Eye (tissue), 1 donor: ENCODE data around the gene EID1.
"Not testable (repeated sequence)": the region's sequence is repeated elsewhere in the genome, so short reads cannot be mapped to it uniquely, and the experiment has no call there.

Experiments
- DNase-seq: peaks from one replicate; pipeline ENCODE4 v3.0.0-alpha.2; 2015

The EID1 gene

DNA sequence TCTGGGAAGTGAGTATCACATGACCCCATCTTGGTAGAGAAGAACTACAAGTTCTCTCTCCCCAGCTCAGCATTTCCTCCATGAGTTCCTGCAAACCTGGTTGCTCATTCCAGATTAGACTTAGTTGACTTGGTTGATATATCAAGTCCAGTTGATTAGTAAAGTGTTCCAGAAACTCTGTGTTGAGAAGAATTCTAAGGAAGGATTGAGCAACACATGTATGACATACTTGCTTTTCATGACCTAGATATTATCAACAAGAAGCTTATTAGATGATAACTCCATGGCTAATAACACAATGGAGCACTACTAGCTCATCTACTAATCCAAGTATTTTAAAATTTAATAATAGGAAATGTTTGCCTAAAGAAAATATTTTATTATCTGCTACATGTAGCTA, 6.4 kb upstream of the EID1 start:
- DNase-seq: no peak

- DNase-seq: no peak
These were observed 5.3 kb upstream of the EID1 start for GRCh38 chr15:48872632-48873031.

- DNase-seq: no peak
These were observed 2.5 kb upstream of the EID1 start for GRCh38 chr15:48875241-48875960.

DNA sequence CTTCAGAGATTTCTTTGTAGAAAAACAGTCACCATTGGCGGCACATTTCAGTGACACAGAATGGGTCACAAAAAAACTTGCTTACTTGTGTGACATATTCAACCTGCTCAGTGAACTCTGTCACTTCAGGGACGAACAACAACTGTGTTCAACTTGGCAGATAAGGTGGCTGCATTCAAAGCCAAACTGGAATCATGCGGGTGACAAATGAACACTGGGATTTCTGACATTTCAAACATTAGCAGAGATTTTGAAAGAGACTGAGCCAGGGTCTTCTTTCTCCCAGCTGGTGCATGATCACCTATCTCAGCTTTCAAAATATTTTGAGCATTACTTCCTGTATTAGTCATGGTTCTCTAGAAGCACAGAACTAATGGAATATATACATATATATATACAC, 1.9 kb upstream of the EID1 start:
- no peak for DNase-seq

- no peak for DNase-seq
These were observed 2.2 kb downstream of the EID1 start for GRCh38 chr15:48880070-48880634.

DNA sequence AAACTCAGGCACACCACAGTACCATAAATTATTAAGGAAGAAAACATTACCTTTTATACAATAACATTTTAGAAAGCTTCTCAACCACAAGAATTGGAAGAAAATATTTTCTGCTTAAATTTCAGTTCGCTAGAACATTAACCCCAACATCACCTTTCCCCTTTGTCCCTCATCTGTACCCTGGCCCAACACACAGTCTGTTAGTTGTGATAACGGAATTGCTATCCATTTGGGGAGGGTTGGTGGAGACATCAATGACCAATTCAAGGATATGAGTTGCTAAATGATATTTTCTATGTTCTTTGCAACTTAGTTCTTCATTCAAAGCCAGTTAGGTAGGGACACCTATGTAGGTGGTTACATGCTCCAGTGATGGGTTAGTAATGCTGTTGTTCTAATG, 5.8 kb downstream of the EID1 start:
- DNase-seq: no peak

DNA sequence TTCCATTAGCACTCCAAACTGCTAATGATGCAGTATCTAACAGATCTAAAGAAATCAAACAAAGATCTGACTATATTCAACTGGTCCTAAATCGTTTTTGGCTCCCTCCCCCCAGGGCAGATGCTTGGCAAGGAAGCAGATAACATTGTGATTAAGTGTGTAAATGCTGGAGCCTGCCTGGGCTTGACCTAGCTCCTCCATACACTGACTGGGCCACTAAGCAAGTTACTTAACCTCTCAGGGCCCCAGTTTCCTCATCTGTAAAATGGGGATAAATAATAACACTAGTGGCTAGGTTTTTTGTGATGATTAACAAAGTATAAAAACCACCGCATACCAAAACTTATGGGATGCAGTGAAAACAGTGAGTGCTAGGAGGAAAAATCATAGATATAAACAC, 9.2 kb downstream of the EID1 start:
- no peak for DNase-seq

- DNase-seq: no peak
These were observed 10.3 kb downstream of the EID1 start for GRCh38 chr15:48888191-48888590.

DNA sequence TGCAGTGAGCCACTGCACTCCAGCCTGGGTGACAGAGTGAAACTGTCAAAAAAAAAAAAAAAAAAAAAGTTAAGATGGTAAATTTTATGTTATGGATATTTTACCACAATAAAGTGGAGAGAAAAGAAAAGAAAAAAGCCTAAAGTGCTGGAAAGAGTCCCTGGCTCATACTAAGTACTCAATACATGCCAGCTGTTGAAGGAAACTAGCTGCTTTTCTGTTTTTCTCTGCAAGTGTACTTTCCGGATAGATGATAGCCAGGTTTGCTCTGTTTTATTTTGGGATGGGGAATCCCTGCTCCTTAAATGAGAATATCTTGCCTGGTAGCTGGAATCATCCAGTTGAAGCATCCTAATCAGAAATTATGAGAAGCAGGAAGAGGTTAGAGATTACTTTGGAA, 10.9 kb downstream of the EID1 start:
- DNase-seq: no peak

- no peak for DNase-seq
These were observed 12.0 kb downstream of the EID1 start for GRCh38 chr15:48889925-48890324.

DNA sequence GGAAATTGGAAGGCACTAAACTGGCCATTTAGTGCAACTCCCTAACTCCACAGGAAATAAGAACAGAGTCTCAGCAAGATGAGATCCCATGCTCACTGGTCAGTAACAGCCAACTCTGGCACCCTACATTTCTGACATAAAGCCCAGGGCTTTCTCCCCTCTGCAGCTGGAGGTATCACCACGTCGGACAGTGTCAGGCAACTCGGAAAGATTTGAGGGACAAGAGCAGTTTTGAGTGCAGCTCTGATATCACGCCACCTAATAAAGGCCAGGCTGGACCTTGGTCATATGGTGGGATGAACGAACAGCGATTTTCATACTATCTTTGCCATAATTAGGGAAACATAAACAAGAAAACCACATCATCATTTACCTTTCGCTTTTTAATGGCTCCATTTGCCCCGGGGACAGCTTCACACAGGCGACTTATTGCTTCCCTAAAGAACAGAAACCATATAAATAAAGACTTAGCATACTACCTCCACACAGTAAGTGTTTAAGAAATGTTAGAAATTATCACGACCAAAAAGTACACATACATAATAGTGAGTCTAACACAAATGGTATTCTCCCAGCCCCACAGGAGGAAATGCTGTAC, 12.5 kb downstream of the EID1 start:
- DNase-seq: no peak

DNA sequence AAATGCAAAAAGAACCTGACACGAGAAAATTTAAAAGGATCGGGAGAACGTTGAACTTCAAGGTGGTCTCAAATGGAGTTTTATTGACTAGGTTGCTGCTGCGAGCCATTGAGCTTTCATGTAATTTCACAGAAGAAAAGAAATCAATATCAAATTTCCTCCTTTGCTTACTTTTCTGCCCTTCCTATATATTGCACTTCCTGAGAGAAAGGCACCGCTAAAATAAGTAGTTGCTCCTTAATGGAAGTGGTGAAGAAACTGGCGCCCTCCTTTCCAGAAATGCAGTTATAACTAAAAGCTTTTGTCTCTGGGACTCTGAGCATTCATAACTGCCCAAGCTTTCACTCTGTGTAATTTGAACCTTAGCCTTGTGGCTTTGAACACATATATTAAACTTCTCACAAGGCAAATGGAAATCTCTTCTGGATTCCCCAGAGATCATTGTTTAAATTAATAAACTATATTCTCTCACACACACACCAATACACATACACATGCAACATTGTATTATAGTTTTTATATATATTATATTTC, 13.4 kb downstream of the EID1 start:
- no peak for DNase-seq

- no peak for DNase-seq
These were observed 15.4 kb downstream of the EID1 start for GRCh38 chr15:48893311-48893710.

DNA sequence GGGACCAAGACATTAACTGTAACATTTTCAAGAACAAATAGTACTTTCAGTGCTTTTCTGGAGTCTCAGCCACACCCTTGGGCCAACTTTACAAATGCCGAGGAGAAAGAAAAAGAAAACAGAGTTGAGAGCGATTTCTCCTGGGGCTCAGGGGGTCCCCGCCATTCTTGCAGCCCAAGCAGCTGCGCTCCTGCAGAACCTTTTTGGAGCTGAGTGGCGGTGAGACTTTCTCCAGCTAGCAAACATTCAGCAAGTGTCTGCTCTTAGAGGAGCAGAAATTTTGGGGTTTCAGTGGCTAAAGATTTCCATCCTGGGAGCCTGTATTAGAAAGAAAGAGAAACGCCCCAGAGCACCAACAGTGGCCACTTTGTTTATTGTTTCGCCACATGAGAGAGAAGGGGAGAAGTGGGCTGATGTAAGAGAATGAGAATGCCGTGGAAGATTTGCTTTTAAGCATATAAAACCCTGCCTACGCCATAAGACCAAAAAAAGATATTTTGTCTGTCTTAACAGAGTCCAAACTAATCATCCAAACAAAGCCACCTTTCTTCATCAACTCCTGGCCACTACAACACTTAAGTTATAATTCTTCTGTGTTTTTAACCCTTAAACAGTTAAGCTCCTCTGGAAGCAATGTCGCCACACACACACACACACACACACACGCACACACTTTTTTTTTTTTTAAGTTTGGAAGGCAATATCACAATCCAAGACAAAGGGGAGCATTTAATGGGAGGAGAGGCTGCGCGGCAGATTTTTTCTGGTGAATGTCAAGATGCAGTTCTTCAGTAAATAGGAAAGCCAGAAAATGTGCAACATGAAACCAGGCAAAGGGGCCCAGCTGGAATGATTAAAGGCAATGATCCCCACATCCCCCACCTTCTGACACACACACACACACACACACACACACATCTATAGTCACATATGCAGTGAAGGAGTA, 19.2 kb downstream of the EID1 start:
- DNase-seq: peak; percentile 70

GRCh38 chr15:48898032-48898431, 20.1 kb downstream of the EID1 start:
- DNase-seq: no peak

GRCh38 chr15:48898446-48898845, 20.5 kb downstream of the EID1 start:
- DNase-seq: no peak

- no peak for DNase-seq
These were observed 21.9 kb downstream of the EID1 start for GRCh38 chr15:48899793-48900192.

DNA sequence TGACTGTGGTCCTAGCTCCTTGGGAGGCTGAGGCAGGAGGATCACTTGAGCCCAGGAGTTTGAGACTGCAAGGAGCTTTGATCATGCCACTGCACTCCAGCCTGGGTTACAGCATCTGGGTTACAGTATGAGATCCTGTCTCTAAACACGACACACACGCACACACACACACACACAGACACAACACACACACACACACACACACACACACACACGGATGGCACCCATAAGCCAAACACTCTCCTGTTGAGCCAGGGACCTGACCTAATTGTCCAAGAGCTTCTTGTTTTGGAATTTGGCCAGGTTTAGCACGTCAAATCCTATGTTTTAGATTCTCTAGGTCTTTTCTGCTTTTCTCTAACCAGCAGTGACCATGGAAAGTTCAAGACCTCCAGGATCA, 26.8 kb downstream of the EID1 start:
- no peak for DNase-seq

GRCh38 chr15:48905216-48905615, 27.3 kb downstream of the EID1 start:
- DNase-seq: no peak

DNA sequence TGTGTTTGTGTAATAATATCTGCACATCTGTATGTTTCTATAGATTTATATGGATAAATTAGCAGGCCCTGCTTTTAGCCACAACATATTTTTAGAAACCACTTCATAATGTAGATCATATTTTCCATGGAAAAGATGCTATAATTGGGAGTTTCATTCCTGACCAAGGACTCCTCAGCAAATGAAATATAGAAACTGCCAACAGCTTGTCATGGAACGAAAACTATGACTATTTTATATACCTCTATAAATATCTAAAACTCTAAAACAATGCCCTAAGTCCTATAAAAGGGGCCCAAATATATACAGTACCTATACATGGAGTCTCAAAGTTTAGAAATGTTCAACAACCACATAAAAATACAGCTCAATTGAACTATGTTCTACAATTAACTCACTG, 27.9 kb downstream of the EID1 start:
- DNase-seq: no peak

DNA sequence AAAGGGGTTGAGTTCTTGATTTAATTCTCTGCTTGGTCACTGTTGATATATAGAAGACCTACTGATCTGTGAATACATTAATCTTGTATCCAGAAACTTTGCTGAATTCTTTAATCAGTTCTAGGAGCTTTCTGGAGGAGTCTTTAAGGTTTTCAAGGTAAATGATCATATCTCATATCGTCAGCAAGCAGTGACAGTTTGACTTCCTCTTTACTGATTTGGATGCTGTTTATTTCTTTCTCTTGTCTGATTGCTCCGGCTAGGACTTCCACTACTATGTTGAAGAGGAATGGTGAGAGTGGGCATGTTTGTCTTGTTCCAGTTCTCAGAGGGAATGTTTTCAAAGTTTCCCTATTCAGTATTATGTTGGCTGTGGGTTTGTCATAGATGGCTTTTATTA, 31.4 kb downstream of the EID1 start:
- DNase-seq: not testable (repeated sequence)

- DNase-seq: not testable (repeated sequence)
These were observed 32.6 kb downstream of the EID1 start for GRCh38 chr15:48910554-48910953.

DNA sequence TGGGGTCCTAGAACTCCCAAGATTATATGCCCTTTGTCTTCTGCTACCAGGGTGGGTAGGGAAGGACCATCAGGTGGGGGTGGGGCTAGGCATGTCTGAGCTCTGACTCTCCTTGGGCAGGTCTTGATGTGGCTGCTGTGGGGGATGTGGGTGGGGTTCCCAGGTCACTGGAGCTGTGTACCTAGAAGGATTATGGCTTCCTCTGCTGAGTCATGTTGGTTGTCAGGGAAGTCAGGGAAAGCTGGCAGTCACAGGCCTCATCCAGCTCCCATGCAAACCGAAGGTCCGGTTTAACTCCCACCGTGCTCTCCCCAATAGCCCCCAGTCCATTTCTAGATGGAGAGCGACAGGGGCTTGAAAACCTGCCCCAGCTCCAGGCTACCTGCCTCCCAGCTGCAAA, 35.2 kb downstream of the EID1 start:
- DNase-seq: no peak
